Nucleus accumbens (tissue), 56 donors: ENCODE data around the gene ENPP6.

Experiments
- DNase-seq, 56 donors: peaks; one replicate each; lab custom pipeline; 2025; lab: John Stamatoyannopoulos, UW

The ENPP6 gene

GRCh38 chr4:184217634-184218033 lies at the start of gene ENPP6:
ENPP6 (minus strand) TSS chr4:184217873; CDS start chr4:184217819, 54 bp downstream.
- DNase-seq: peak in 6 of 56 donors; percentile 13 to 43 (median 19)

- no peak for DNase-seq
These were observed 49.5 kb upstream of the ENPP6 start for GRCh38 chr4:184267206-184267608.

- no peak for DNase-seq
These were observed 48.1 kb upstream of the ENPP6 start for GRCh38 chr4:184265546-184266351.

GRCh38 chr4:184263910-184264732 lies 46.4 kb upstream of the ENPP6 start:
- DNase-seq: peak in 53 of 56 donors; percentile 27 to 97 (median 83)

GRCh38 chr4:184263461-184263860 lies 45.8 kb upstream of the ENPP6 start:
- no peak for DNase-seq

DNA sequence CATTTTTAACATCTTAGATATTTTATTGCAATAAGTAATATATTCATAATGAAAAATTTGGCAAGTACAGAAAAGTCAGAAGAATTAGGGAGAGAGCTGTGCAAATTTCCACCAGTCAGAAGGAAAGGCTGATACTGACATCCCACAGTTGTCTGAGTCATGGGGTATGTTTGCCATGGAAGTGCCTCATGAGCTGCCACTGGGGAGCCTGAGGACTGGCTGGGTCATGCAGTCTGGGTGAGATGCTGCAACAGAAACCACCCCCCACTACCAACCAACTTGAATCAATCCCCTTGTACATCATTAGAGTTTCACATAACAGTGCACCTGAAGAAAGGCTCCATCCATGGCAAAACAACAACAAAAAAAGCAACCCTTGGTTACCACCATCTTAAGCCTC lies 45.2 kb upstream of the ENPP6 start:
- no peak for DNase-seq

GRCh38 chr4:184261246-184261645 lies 43.6 kb upstream of the ENPP6 start:
- no peak for DNase-seq

- no peak for DNase-seq
These were observed 42.2 kb upstream of the ENPP6 start for GRCh38 chr4:184259866-184260265.

- no peak for DNase-seq
These were observed 41.4 kb upstream of the ENPP6 start for GRCh38 chr4:184259081-184259480.

- no peak for DNase-seq
These were observed 38.4 kb upstream of the ENPP6 start for GRCh38 chr4:184255871-184256642.

DNA sequence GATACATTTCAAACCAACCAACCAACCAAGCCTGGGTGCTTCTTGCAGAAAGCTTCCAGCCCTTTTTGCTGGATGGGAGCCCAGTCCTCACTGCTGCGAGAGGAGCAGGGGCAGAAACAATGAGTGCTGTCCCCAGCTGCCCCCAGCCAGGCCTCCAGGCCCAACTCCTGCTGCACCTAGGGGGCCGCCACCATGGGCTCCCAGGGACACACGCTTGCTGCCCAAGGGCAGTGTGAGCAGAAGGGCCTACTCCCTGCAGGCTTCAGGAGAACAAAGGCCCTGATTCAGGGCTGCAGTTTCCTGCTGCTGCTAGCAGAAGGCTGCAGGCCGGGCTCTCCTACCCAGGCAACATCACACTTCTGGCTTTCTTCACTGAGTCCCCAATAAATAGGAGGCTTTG lies 37.7 kb upstream of the ENPP6 start:
- DNase-seq: peak in 48 of 56 donors; percentile 8 to 81 (median 50)

- DNase-seq: no peak
These were observed 35.4 kb upstream of the ENPP6 start for GRCh38 chr4:184253072-184253420.

- no peak for DNase-seq
These were observed 34.7 kb upstream of the ENPP6 start for GRCh38 chr4:184252136-184253071.

DNA sequence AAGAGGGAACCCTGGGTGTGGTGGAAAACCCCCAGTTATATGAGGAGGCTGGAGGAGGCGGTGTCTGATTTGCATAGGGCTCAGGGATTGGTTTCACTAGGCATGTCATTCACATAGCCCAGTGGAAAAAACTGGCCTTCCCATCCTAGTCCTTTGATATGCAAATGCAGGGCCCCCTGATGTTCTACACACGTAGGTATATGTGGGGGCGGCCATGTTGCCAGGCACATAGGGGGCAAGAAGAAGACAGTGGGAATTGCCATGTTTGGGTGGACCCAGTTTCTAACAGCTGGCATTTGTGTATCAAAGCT lies 34.0 kb upstream of the ENPP6 start:
- DNase-seq: no peak

GRCh38 chr4:184250795-184251669 lies 33.4 kb upstream of the ENPP6 start:
- DNase-seq: no peak

- DNase-seq: no peak
These were observed 30.5 kb upstream of the ENPP6 start for GRCh38 chr4:184248216-184248615.

GRCh38 chr4:184247421-184247820 lies 29.7 kb upstream of the ENPP6 start:
- DNase-seq: no peak

DNA sequence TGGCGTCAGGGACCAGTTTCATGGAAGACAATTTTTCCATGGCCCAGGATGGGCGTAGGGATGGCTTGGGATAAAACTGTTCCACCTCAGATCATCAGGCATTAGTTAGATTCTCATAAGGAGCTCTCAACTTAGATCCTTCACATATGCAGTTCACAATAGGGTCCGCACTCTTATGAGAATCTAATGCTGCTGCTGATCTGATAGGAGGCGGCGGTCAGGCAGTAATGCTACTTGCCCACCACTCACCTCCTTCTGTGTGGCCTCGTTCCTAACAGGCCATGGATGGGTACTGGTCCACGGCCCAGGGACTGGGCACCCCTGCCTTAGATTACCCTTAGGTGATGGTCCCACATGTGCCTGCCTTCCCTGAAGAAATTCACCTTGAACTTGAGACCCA lies 28.8 kb upstream of the ENPP6 start:
- DNase-seq: no peak
